ENCODE measurements around the gene LIMS2.
A peak's percentile ranks its signal among the peaks of the same experiment; 100 is the strongest.

Gene LIMS2

DNA sequence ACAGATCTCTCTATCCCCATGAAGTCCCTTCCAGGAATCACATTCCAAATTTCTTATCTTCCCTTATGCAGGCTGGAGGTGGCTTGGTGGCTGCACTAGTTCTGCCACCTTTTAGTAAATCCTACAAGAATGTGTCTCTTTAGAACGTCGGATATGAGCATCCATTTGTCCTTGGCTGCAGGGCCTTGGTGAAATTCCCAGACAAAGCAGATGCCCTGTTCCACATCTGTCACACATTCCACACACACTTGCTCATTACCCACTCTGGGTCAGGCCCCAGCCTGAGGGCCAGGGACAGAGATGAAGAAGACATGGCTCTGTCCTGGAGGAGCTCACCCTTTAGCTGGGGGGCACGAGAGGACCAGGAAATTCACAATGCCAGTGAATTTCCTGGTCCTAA, 60.6 kb downstream of the LIMS2 start:
- no CpG with 5 or more reads among the region's 3 CpGs for WGBS, 2 donors (ENCODE audit: extremely low coverage in 2 of 2, insufficient read length in 2 of 2, insufficient replicate concordance in 1 of 2)
- no peak overlapping the region for H3K23ac ChIP-seq (ENCODE audit: low read depth, low read length, poor library complexity)
- H3K4me3 ChIP-seq (ENCODE audit: low read length in 2 of 2) = no peak overlapping the region
- no peak overlapping the region for H3K14ac ChIP-seq (ENCODE audit: low read length)
- no peak overlapping the region for H4K91ac ChIP-seq (ENCODE audit: low read depth, low read length, poor library complexity)
- no peak overlapping the region for H3K4ac ChIP-seq (ENCODE audit: low read length)
- H2BK5ac ChIP-seq (ENCODE audit: low read length) = no peak overlapping the region
- no peak for DNase-seq (ENCODE audit: low spot score)
- H3K79me1 ChIP-seq (ENCODE audit: low read depth, low read length) = no peaks in the 10 kb centered on the region
- no peak overlapping the region for H2BK120ac ChIP-seq (ENCODE audit: low read depth, low read length)
- no peak overlapping the region for H4K8ac ChIP-seq (ENCODE audit: low read depth, low read length)
- H3K4me2 ChIP-seq (ENCODE audit: insufficient read depth, low read length, poor library complexity, severe bottlenecking) = no peak overlapping the region
- H2BK15ac ChIP-seq (ENCODE audit: low read length) = no peak overlapping the region
- H3K4me1 ChIP-seq (ENCODE audit: control insufficient read depth in 2 of 2, insufficient read depth in 1 of 2, low read depth in 1 of 2, low read length in 2 of 2) = peaks cover 0 to 4% of the 10 kb centered on the region in 2 donors
- no peak overlapping the region for H3K18ac ChIP-seq (ENCODE audit: low read length)
- H2AK5ac ChIP-seq (ENCODE audit: low read depth, low read length) = no peak overlapping the region
- H2BK12ac ChIP-seq (ENCODE audit: low read length) = no peak overlapping the region
- H2AFZ ChIP-seq (ENCODE audit: low read length) = no peak overlapping the region
- no peaks in the 10 kb centered on the region for H3K36me3 ChIP-seq (replicated peaks in 1 of 2; ENCODE audit: control insufficient read depth in 2 of 2, insufficient read depth in 2 of 2, low read length in 2 of 2)
- peaks cover 0 to 12% (median 0%) of the 10 kb centered on the region in 3 experiments for H3K27me3 ChIP-seq (ENCODE audit: control insufficient read depth in 3 of 3, insufficient read depth in 3 of 3, low read depth in 1 of 3, low read length in 3 of 3)
- no peak overlapping the region for H3K27ac ChIP-seq (replicated peaks; ENCODE audit: low read length)
- peaks cover 3 to 6% of the 10 kb centered on the region in 2 donors for H3K9me3 ChIP-seq (replicated peaks in 1 of 2; ENCODE audit: control insufficient read depth in 2 of 2, insufficient read depth in 1 of 2, low read depth in 1 of 2, low read length in 2 of 2)
- H3K9ac ChIP-seq (ENCODE audit: low read depth, low read length, poor library complexity) = no peak overlapping the region

DNA sequence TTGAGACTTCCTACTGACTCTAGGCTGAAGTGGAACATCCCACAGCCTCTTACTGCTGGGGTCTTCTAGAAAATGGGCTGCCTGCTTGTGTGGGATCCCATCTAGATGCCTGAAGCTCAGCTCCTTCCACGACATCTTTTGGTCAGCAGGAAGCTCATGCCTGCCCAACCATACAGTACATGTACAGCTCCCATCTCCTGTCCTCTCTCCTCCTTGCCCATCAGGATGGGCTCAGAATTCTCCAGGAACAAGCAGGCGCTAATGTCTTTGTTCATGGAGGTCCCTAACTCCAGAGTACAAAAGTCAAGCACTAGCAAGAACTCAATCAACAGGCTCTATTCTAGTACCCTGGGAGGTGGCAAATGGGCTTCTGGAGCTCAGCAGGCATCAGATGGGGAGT, 61.1 kb downstream of the LIMS2 start:
- Histone ChIP-seq H4K8ac (ENCODE audit: low read depth, low read length) (no peak overlapping the region), H2BK15ac (ENCODE audit: low read length) (no peak overlapping the region), H2BK12ac (ENCODE audit: low read length) (no peak overlapping the region), H3K4me3 (ENCODE audit: low read length in 2 of 2) (no peak overlapping the region), H3K18ac (ENCODE audit: low read length) (no peak overlapping the region), H3K27ac (replicated peaks; ENCODE audit: low read length) (no peak overlapping the region), H3K14ac (ENCODE audit: low read length) (no peak overlapping the region), H2BK5ac (ENCODE audit: low read length) (no peak overlapping the region), H3K27me3 (ENCODE audit: control insufficient read depth in 3 of 3, insufficient read depth in 3 of 3, low read depth in 1 of 3, low read length in 3 of 3) (peaks cover 0 to 12% (median 0%) of the 10 kb centered on the region in 3 experiments), H3K36me3 (replicated peaks in 1 of 2; ENCODE audit: control insufficient read depth in 2 of 2, insufficient read depth in 2 of 2, low read length in 2 of 2) (no peaks in the 10 kb centered on the region), H3K9ac (ENCODE audit: low read depth, low read length, poor library complexity) (no peak overlapping the region), H3K23ac (ENCODE audit: low read depth, low read length, poor library complexity) (no peak overlapping the region), H4K91ac (ENCODE audit: low read depth, low read length, poor library complexity) (no peak overlapping the region), H2AFZ (ENCODE audit: low read length) (no peak overlapping the region), H3K9me3 (replicated peaks in 1 of 2; ENCODE audit: control insufficient read depth in 2 of 2, insufficient read depth in 1 of 2, low read depth in 1 of 2, low read length in 2 of 2) (peaks cover 3 to 6% of the 10 kb centered on the region in 2 donors), H3K4me2 (ENCODE audit: insufficient read depth, low read length, poor library complexity, severe bottlenecking) (no peak overlapping the region), H3K4ac (ENCODE audit: low read length) (no peak overlapping the region), H3K4me1 (ENCODE audit: control insufficient read depth in 2 of 2, insufficient read depth in 1 of 2, low read depth in 1 of 2, low read length in 2 of 2) (peaks cover 0 to 4% of the 10 kb centered on the region in 2 donors), H2AK5ac (ENCODE audit: low read depth, low read length) (no peak overlapping the region), H3K79me1 (ENCODE audit: low read depth, low read length) (no peaks in the 10 kb centered on the region), H2BK120ac (ENCODE audit: low read depth, low read length) (no peak overlapping the region)
- DNase-seq (ENCODE audit: low spot score) = no peak
- no CpG with 5 or more reads among the region's 2 CpGs for WGBS, 2 donors (ENCODE audit: extremely low coverage in 2 of 2, insufficient read length in 2 of 2, insufficient replicate concordance in 1 of 2)

DNA sequence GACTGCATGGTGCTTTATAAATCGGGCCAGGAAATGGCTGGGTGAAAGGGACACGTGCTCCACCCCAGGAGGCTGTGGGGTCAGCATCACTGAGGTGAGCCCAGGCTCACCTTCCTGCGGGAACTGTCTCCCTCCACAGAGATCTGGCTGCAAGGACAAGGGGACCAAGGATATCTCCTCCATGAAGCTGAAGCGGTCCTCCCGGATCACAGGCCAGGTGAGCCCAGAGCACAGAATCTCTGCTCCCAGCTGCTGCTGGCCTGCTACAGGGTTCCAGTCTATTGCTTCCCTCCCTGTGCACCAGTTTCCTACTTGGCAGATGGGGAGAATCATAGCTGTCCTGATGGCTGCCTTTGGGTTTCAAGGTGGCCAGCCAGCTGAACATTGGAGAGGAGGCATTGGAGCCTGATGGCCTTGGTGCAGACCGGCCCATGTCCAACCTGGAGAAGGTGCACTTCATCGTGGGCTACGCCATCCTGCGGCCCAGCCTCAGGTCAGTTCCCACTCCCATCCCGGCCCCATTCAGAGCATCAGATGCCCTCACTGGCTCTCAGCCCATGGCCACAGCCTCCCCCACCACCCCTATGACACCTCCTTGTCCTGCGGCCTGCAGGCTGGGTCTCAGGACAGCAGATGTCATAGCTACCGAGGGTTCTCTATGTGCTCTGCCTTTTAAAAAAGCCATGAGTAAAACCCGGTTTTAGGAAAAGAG, 63.1 kb downstream of the LIMS2 start:
- Histone ChIP-seq H2BK120ac (ENCODE audit: low read depth, low read length) (no peak overlapping the region), H3K4me3 (ENCODE audit: low read length in 2 of 2) (no peak overlapping the region), H2AFZ (ENCODE audit: low read length) (no peak overlapping the region), H4K91ac (ENCODE audit: low read depth, low read length, poor library complexity) (peak overlapping the region; percentile 5), H2BK12ac (ENCODE audit: low read length) (no peak overlapping the region), H3K9ac (ENCODE audit: low read depth, low read length, poor library complexity) (no peak overlapping the region), H3K36me3 (replicated peaks in 1 of 2; ENCODE audit: control insufficient read depth in 2 of 2, insufficient read depth in 2 of 2, low read length in 2 of 2) (no peaks in the 10 kb centered on the region), H3K4ac (ENCODE audit: low read length) (no peak overlapping the region), H3K27ac (replicated peaks; ENCODE audit: low read length) (no peak overlapping the region), H3K14ac (ENCODE audit: low read length) (peak overlapping the region; percentile 49), H2BK15ac (ENCODE audit: low read length) (no peak overlapping the region), H3K23ac (ENCODE audit: low read depth, low read length, poor library complexity) (peak overlapping the region; percentile 31), H3K4me2 (ENCODE audit: insufficient read depth, low read length, poor library complexity, severe bottlenecking) (no peak overlapping the region), H3K4me1 (ENCODE audit: control insufficient read depth in 2 of 2, insufficient read depth in 1 of 2, low read depth in 1 of 2, low read length in 2 of 2) (peaks cover 0 to 4% of the 10 kb centered on the region in 2 donors), H3K9me3 (replicated peaks in 1 of 2; ENCODE audit: control insufficient read depth in 2 of 2, insufficient read depth in 1 of 2, low read depth in 1 of 2, low read length in 2 of 2) (peaks cover 3 to 6% of the 10 kb centered on the region in 2 donors), H4K8ac (ENCODE audit: low read depth, low read length) (no peak overlapping the region), H3K27me3 (ENCODE audit: control insufficient read depth in 3 of 3, insufficient read depth in 3 of 3, low read depth in 1 of 3, low read length in 3 of 3) (peaks cover 0 to 18% (median 0%) of the 10 kb centered on the region in 3 experiments), H2AK5ac (ENCODE audit: low read depth, low read length) (peak overlapping the region; percentile 16), H3K79me1 (ENCODE audit: low read depth, low read length) (no peaks in the 10 kb centered on the region), H3K18ac (ENCODE audit: low read length) (peak overlapping the region; percentile 7), H2BK5ac (ENCODE audit: low read length) (no peak overlapping the region)
- WGBS, 2 donors (ENCODE audit: extremely low coverage in 2 of 2, insufficient read length in 2 of 2, insufficient replicate concordance in 1 of 2) = no CpG with 5 or more reads among the region's 13 CpGs
- DNase-seq (ENCODE audit: low spot score) = no peak

DNA sequence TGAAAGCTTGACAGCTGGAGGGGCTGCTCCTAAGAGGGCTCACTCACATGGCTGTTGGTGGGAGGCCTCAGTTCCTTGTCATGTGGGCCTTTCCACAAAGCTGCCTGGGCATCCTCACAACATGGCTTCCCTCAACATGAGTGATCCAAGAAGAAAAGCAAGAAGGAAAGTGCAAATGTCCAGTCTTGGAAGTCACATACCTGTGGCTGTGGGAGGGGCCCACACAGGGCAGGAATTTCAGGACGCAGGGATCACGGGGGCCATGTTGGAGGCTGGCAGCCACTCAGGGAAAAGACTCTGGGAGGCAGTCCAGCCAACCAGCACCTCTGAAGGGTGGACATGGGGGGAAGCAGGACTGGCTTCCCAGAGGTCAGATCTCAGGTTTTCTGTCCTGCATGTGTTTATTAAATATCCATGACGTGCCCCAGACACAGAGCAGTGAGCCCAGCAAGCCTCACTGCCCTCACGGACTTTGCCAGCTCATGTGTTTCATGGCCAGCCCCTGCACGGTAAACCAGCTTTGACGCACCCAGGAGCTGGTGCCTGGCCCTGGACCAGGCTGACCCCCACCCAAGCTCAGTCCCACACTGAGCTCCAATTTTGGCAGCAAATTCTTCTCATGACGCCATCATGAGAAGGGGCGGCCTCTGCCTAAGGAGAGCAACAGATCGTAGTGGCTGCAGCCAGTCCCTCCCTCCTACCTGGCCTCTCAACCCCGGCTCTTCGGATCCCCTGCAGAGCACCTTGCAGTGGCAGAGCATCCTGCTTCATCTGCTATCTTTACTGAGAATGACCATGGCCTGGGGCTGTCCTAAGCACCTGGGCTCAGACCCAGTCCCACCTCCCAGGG, 64.0 kb downstream of the LIMS2 start:
- Histone ChIP-seq H4K8ac (ENCODE audit: low read depth, low read length) (no peak overlapping the region), H3K18ac (ENCODE audit: low read length) (no peak overlapping the region), H3K9ac (ENCODE audit: low read depth, low read length, poor library complexity) (no peak overlapping the region), H3K9me3 (replicated peaks in 1 of 2; ENCODE audit: control insufficient read depth in 2 of 2, insufficient read depth in 1 of 2, low read depth in 1 of 2, low read length in 2 of 2) (peaks cover 3 to 6% of the 10 kb centered on the region in 2 donors), H3K27me3 (ENCODE audit: control insufficient read depth in 3 of 3, insufficient read depth in 3 of 3, low read depth in 1 of 3, low read length in 3 of 3) (peaks cover 0 to 18% (median 0%) of the 10 kb centered on the region in 3 experiments), H3K4me1 (ENCODE audit: control insufficient read depth in 2 of 2, insufficient read depth in 1 of 2, low read depth in 1 of 2, low read length in 2 of 2) (peaks cover 0 to 3% of the 10 kb centered on the region in 2 donors), H3K23ac (ENCODE audit: low read depth, low read length, poor library complexity) (peak overlapping the region; percentile 51), H3K36me3 (replicated peaks in 1 of 2; ENCODE audit: control insufficient read depth in 2 of 2, insufficient read depth in 2 of 2, low read length in 2 of 2) (no peaks in the 10 kb centered on the region), H3K14ac (ENCODE audit: low read length) (no peak overlapping the region), H3K79me1 (ENCODE audit: low read depth, low read length) (no peaks in the 10 kb centered on the region), H2BK12ac (ENCODE audit: low read length) (no peak overlapping the region), H4K91ac (ENCODE audit: low read depth, low read length, poor library complexity) (no peak overlapping the region), H2BK15ac (ENCODE audit: low read length) (no peak overlapping the region), H3K4me3 (ENCODE audit: low read length in 2 of 2) (no peak overlapping the region), H2BK120ac (ENCODE audit: low read depth, low read length) (no peak overlapping the region), H3K4me2 (ENCODE audit: insufficient read depth, low read length, poor library complexity, severe bottlenecking) (no peak overlapping the region), H2AK5ac (ENCODE audit: low read depth, low read length) (peak overlapping the region; percentile 31), H3K4ac (ENCODE audit: low read length) (no peak overlapping the region), H2BK5ac (ENCODE audit: low read length) (peak overlapping the region; percentile 11), H2AFZ (ENCODE audit: low read length) (no peak overlapping the region), H3K27ac (replicated peaks; ENCODE audit: low read length) (no peak overlapping the region)
- DNase-seq (ENCODE audit: low spot score) = no peak
- WGBS, 2 donors (ENCODE audit: extremely low coverage in 2 of 2, insufficient read length in 2 of 2, insufficient replicate concordance in 1 of 2) = no CpG with 5 or more reads among the region's 11 CpGs

Data from neuronal stem cell (in vitro differentiated cells).